Spleen (tissue), 3 donors: Measurements from ENCODE around the gene RPUSD4.

Source experiments
- POLR2A ChIP-seq, 3 donors: fragments of 450-650 bp; IDR thresholded peaks; one replicate each; pipeline ENCODE4 v1.5.1; 2017; ENCODE audit warnings: antibody characterized with exemption in 3 of 3, mild to moderate bottlenecking in 1 of 3
- POLR2AphosphoS5 ChIP-seq, 3 donors: sonication (generic); formaldehyde crosslinking; IDR thresholded peaks; one replicate each; pipeline ENCODE4 v1.5.1; 2017; ENCODE audit warnings: antibody characterized with exemption in 3 of 3

GRCh38 chr11:126173257-126173656 is 38.2 kb downstream of the RPUSD4 start:
- TF ChIP-seq POLR2AphosphoS5 (IDR thresholded peaks at IDR 0.05) (no peak), POLR2A (IDR thresholded peaks at IDR 0.05) (no peak)
